H1 (cell line): Measurements from ENCODE around the gene SLC6A18. TPM values are rescaled to one million over a fixed set of nuclear protein-coding genes. Genes with fewer than 3 reads are reported as not detected.

ENCODE experiments used
- BCL11A ChIP-seq, 2 experiments: IDR thresholded peaks; one replicate each; pipeline ENCODE4 v1.6.1; 2011; ENCODE audit warnings: low read depth in 2 of 2, low read length in 2 of 2, mild to moderate bottlenecking in 2 of 2
- TAF1 ChIP-seq: IDR thresholded peaks from 2 replicates; pipeline ENCODE4 v1.6.1; 2011; ENCODE audit warnings: mild to moderate bottlenecking, low read depth, low read length
- polyA plus RNA-seq, 7 experiments: library from polyadenylated mRNA; depleted of rRNA in 3 of 7; stranded (reverse) in 5 of 7; unstranded in 2 of 7; fragments of >200 nt in 5 of 7; fragments of 200-250 nt in 2 of 7; gene quantifications; 1 replicate in 5 of 7; 2 replicates in 1 of 7; 4 replicates in 1 of 7; pipeline versions ENCODE4 v1.2.1 to v1.2.3, GENCODE V29; 2011 to 2013; ENCODE audit warnings: missing spikeins in 2 of 7, mixed read lengths in 2 of 7
- total RNA-seq: library from RNA; stranded (reverse); fragmentation: NEBNext Ultra II Directional; extraction: Animal tissue kit (Norgen Biotek cat#: 25700); gene quantifications from 2 replicates; pipeline ENCODE4 v1.2.1, GENCODE V29; 2021

The SLC6A18 gene
- total and polyA plus RNA-seq, 2 of the 8 experiments (the other 6 are each of a cell fraction or from before 2014, with no cell fraction given), result not detected

GRCh38 chr5:1281038-1281882 lies 56.1 kb downstream of the SLC6A18 start (continued):
- TF ChIP-seq TAF1 (no peak), BCL11A (IDR thresholded peaks at IDR 0.05; ENCODE audit: low read depth in 2 of 2, low read length in 2 of 2) (no peak)
